ENCODE results near the gene MRPL24. TPM values are rescaled to one million over a fixed set of nuclear protein-coding genes. Genes with fewer than 3 reads are reported as not detected.
A peak's percentile ranks its signal among the peaks of the same experiment; 100 is the strongest.

Gene MRPL24
- total and polyA plus RNA-seq, 9 of the 15 experiments (the other 6 are each of a cell fraction or from before 2014, with no cell fraction given), result 74.3 to 267 (median 113) TPM

- TF ChIP-seq CHD7 (IDR thresholded peaks at IDR 0.05; ENCODE audit: low read depth, low read length) (no peak), SMARCE1 (IDR thresholded peaks at IDR 0.05) (no peak), ZNF124 (CRISPR knock-in tag; IDR thresholded peaks at IDR 0.05) (no peak), RAD21 (CRISPR knock-in tag; conservative IDR thresholded peaks at IDR 0.05 in 1 of 2, IDR thresholded peaks at IDR 0.05 in 1 of 2) (no peak), CHCHD3 (CRISPR knock-in tag; IDR thresholded peaks at IDR 0.05) (no peak), GMEB1 (CRISPR knock-in tag; IDR thresholded peaks at IDR 0.05) (peak; percentile 72), ZNF436 (CRISPR knock-in tag; IDR thresholded peaks at IDR 0.05) (no peak), ZNF76 (CRISPR knock-in tag; IDR thresholded peaks at IDR 0.05; ENCODE audit: borderline replicate concordance) (no peak), PML (IDR thresholded peaks at IDR 0.05; ENCODE audit: low read length) (0 out of 2 replicates have a peak, but pooled peaks have one; percentile 13), ZNF324 (CRISPR knock-in tag; IDR thresholded peaks at IDR 0.05) (no peak)
- TF ChIP-seq, protein P1, sequence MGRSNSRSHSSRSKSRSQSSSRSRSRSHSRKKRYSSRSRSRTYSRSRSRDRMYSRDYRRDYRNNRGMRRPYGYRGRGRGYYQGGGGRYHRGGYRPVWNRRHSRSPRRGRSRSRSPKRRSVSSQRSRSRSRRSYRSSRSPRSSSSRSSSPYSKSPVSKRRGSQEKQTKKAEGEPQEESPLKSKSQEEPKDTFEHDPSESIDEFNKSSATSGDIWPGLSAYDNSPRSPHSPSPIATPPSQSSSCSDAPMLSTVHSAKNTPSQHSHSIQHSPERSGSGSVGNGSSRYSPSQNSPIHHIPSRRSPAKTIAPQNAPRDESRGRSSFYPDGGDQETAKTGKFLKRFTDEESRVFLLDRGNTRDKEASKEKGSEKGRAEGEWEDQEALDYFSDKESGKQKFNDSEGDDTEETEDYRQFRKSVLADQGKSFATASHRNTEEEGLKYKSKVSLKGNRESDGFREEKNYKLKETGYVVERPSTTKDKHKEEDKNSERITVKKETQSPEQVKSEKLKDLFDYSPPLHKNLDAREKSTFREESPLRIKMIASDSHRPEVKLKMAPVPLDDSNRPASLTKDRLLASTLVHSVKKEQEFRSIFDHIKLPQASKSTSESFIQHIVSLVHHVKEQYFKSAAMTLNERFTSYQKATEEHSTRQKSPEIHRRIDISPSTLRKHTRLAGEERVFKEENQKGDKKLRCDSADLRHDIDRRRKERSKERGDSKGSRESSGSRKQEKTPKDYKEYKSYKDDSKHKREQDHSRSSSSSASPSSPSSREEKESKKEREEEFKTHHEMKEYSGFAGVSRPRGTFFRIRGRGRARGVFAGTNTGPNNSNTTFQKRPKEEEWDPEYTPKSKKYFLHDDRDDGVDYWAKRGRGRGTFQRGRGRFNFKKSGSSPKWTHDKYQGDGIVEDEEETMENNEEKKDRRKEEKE (IDR thresholded peaks at IDR 0.05; ENCODE audit: borderline replicate concordance in 1 of 2, control insufficient read depth in 1 of 2, low read depth in 2 of 2, low read length in 1 of 2), result 0 out of 4 replicates have a peak, but pooled peaks of 1 of the 2 experiments have one; percentile 53
Measured at GRCh38 chr1:156751757-156752481, 11.0 kb upstream of the MRPL24 start (continued).
